HepG2 (cell line): ENCODE results near the gene EBF3.

Experiments used
- CREM ChIP-seq, 2 experiments: sonication (generic) in 1 of 2; formaldehyde crosslinking in 1 of 2; IDR thresholded peaks; 2 replicates each; pipeline versions ENCODE4 v1.4.0 to v1.6.1; 2016 to 2020; ENCODE audit warnings: antibody characterized with exemption in 1 of 2, mild to moderate bottlenecking in 1 of 2, missing genetic modification reagents in 1 of 2
- MTF1 ChIP-seq: sonication (generic); formaldehyde crosslinking; IDR thresholded peaks from 2 replicates; pipeline ENCODE4 v1.5.0; 2020; ENCODE audit warnings: missing genetic modification reagents
- NBN ChIP-seq: fragments of 450-650 bp; conservative IDR thresholded peaks from 2 replicates; pipeline ENCODE4 v1.6.1; 2017
- NFIC ChIP-seq: IDR thresholded peaks from 2 replicates; pipeline ENCODE4 v1.6.1; 2012; ENCODE audit warnings: mild to moderate bottlenecking, low read length, inconsistent platforms
- POLR2A ChIP-seq, 2 experiments: IDR thresholded peaks; 2 replicates each; pipeline ENCODE4 v1.6.1; 2011; ENCODE audit warnings: low read depth in 2 of 2, low read length in 2 of 2, mild to moderate bottlenecking in 1 of 2, moderate library complexity in 1 of 2; ENCODE audit not compliant: insufficient read depth in 1 of 2
- ZBTB8A ChIP-seq: sonication (generic); formaldehyde crosslinking; IDR thresholded peaks from 2 replicates; pipeline ENCODE4 v1.4.0; 2020; ENCODE audit warnings: mild to moderate bottlenecking, low read depth, missing genetic modification reagents, borderline replicate concordance
- ZNF816 ChIP-seq: sonication (generic); formaldehyde crosslinking; IDR thresholded peaks from 2 replicates; pipeline ENCODE4 v1.8.0; 2022; ENCODE audit warnings: missing genetic modification reagents, mild to moderate bottlenecking, borderline replicate concordance
- TF ChIP-seq, protein P1 (sequence below): fragments of 450-650 bp; IDR thresholded peaks from 2 replicates; pipeline ENCODE4 v1.6.1; 2017; ENCODE audit warnings: mild to moderate bottlenecking
- TF ChIP-seq, protein P2 (sequence below): sonication (generic); formaldehyde crosslinking; IDR thresholded peaks from 2 replicates; pipeline ENCODE4 v1.5.0; 2020; ENCODE audit warnings: mild to moderate bottlenecking, missing genetic modification reagents
- TF ChIP-seq, protein P3 (sequence below): sonication (generic); formaldehyde crosslinking; IDR thresholded peaks from 2 replicates; pipeline ENCODE4 v1.5.0; 2020; ENCODE audit warnings: mild to moderate bottlenecking, missing genetic modification reagents, moderate library complexity

DNA sequence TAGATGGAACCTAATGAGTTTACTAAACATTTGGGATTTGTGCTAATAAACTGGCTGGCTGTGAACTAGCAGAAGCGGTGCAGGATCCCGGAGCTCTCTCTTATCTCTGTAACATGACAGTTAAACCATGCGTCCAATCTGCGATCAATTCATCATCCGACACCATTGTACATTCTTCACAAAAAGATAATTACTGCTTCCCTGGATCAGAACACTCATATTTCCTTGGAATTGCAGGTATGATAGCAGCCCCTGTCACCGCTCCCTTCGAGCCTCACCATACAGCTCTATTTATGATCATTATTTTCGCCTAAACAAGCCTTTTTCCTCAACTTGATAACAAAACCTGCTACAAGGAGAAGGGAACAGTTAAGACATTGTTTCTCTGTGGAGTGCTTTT lies 18.5 kb downstream of the EBF3 start:
- TF ChIP-seq, protein P1, sequence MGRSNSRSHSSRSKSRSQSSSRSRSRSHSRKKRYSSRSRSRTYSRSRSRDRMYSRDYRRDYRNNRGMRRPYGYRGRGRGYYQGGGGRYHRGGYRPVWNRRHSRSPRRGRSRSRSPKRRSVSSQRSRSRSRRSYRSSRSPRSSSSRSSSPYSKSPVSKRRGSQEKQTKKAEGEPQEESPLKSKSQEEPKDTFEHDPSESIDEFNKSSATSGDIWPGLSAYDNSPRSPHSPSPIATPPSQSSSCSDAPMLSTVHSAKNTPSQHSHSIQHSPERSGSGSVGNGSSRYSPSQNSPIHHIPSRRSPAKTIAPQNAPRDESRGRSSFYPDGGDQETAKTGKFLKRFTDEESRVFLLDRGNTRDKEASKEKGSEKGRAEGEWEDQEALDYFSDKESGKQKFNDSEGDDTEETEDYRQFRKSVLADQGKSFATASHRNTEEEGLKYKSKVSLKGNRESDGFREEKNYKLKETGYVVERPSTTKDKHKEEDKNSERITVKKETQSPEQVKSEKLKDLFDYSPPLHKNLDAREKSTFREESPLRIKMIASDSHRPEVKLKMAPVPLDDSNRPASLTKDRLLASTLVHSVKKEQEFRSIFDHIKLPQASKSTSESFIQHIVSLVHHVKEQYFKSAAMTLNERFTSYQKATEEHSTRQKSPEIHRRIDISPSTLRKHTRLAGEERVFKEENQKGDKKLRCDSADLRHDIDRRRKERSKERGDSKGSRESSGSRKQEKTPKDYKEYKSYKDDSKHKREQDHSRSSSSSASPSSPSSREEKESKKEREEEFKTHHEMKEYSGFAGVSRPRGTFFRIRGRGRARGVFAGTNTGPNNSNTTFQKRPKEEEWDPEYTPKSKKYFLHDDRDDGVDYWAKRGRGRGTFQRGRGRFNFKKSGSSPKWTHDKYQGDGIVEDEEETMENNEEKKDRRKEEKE: no peak
- TF ChIP-seq ZBTB8A (no peak), NFIC (no peak), NBN (no peak), ZNF816 (CRISPR knock-in tag) (no peak), CREM (IDR thresholded peaks at IDR 0.05) (no peak), CREM (CRISPR knock-in tag; IDR thresholded peaks at IDR 0.05) (no peak), MTF1 (no peak), POLR2A (IDR thresholded peaks at IDR 0.05; ENCODE audit: insufficient read depth in 1 of 2, low read depth in 2 of 2, low read length in 2 of 2) (no peak)
- TF ChIP-seq, protein P2, sequence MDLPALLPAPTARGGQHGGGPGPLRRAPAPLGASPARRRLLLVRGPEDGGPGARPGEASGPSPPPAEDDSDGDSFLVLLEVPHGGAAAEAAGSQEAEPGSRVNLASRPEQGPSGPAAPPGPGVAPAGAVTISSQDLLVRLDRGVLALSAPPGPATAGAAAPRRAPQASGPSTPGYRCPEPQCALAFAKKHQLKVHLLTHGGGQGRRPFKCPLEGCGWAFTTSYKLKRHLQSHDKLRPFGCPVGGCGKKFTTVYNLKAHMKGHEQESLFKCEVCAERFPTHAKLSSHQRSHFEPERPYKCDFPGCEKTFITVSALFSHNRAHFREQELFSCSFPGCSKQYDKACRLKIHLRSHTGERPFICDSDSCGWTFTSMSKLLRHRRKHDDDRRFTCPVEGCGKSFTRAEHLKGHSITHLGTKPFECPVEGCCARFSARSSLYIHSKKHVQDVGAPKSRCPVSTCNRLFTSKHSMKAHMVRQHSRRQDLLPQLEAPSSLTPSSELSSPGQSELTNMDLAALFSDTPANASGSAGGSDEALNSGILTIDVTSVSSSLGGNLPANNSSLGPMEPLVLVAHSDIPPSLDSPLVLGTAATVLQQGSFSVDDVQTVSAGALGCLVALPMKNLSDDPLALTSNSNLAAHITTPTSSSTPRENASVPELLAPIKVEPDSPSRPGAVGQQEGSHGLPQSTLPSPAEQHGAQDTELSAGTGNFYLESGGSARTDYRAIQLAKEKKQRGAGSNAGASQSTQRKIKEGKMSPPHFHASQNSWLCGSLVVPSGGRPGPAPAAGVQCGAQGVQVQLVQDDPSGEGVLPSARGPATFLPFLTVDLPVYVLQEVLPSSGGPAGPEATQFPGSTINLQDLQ (CRISPR knock-in tag): no peak
- TF ChIP-seq, protein P3, sequence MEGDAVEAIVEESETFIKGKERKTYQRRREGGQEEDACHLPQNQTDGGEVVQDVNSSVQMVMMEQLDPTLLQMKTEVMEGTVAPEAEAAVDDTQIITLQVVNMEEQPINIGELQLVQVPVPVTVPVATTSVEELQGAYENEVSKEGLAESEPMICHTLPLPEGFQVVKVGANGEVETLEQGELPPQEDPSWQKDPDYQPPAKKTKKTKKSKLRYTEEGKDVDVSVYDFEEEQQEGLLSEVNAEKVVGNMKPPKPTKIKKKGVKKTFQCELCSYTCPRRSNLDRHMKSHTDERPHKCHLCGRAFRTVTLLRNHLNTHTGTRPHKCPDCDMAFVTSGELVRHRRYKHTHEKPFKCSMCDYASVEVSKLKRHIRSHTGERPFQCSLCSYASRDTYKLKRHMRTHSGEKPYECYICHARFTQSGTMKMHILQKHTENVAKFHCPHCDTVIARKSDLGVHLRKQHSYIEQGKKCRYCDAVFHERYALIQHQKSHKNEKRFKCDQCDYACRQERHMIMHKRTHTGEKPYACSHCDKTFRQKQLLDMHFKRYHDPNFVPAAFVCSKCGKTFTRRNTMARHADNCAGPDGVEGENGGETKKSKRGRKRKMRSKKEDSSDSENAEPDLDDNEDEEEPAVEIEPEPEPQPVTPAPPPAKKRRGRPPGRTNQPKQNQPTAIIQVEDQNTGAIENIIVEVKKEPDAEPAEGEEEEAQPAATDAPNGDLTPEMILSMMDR (CRISPR knock-in tag): no peak
